GM23248 (cell line): Measurements from ENCODE around the gene TFDP3. TPM values are rescaled to one million over a fixed set of nuclear protein-coding genes. Genes with fewer than 3 reads are reported as not detected.

Source experiments
- DNase-seq: peaks from one replicate; pipeline ENCODE4 v3.0.0-alpha.2; 2015
- H2AFZ ChIP-seq: fragments of 200-600 bp; sonication (generic); 2 replicates; pipeline ENCODE4 v1.6.1; 2016; ENCODE audit warnings: antibody characterized with exemption
- H3F3A ChIP-seq: fragments of 200-600 bp; sonication (generic); 2 replicates; pipeline ENCODE4 v1.6.1; 2016; ENCODE audit warnings: mild to moderate bottlenecking, antibody characterized with exemption, mixed run types; ENCODE audit not compliant: insufficient read depth
- H3K27ac ChIP-seq: fragments of 200-600 bp; sonication (generic); 2 replicates; pipeline ENCODE4 v1.5.1; 2016; ENCODE audit warnings: mild to moderate bottlenecking
- H3K27me3 ChIP-seq: fragments of 200-600 bp; sonication (generic); replicated peaks from 2 replicates; pipeline ENCODE4 v1.6.1; 2016; ENCODE audit warnings: mild to moderate bottlenecking; ENCODE audit not compliant: insufficient read depth
- H3K36me3 ChIP-seq: fragments of 200-600 bp; sonication (generic); 2 replicates; pipeline ENCODE4 v1.6.1; 2016; ENCODE audit warnings: low read depth, mild to moderate bottlenecking
- H3K4me1 ChIP-seq: fragments of 200-600 bp; sonication (generic); 2 replicates; pipeline ENCODE4 v1.6.1; 2016; ENCODE audit warnings: mild to moderate bottlenecking; ENCODE audit not compliant: insufficient read depth
- H3K4me2 ChIP-seq: fragments of 200-600 bp; sonication (generic); one replicate; pipeline ENCODE4 v1.6.1; 2016; ENCODE audit warnings: mild to moderate bottlenecking; ENCODE audit not compliant: unreplicated experiment
- H3K4me3 ChIP-seq: fragments of 200-600 bp; sonication (generic); 2 replicates; pipeline ENCODE4 v1.5.1; 2016; ENCODE audit warnings: mild to moderate bottlenecking
- H3K79me2 ChIP-seq: fragments of 200-600 bp; sonication (generic); 2 replicates; pipeline ENCODE4 v1.6.1; 2016; ENCODE audit warnings: mild to moderate bottlenecking; ENCODE audit not compliant: insufficient read depth
- H3K9ac ChIP-seq: fragments of 200-600 bp; sonication (generic); 2 replicates; pipeline ENCODE4 v1.6.1; 2016; ENCODE audit warnings: mild to moderate bottlenecking
- H3K9me2 ChIP-seq: fragments of 200-600 bp; sonication (generic); 2 replicates; pipeline ENCODE4 v1.6.1; 2016; ENCODE audit warnings: mixed run types, mild to moderate bottlenecking, moderate library complexity; ENCODE audit not compliant: insufficient read depth
- H3K9me3 ChIP-seq: fragments of 200-600 bp; sonication (generic); one replicate; pipeline ENCODE4 v1.6.1; 2017; ENCODE audit warnings: low read depth
- H4K20me1 ChIP-seq: fragments of 200-600 bp; sonication (generic); 2 replicates; pipeline ENCODE4 v1.6.0; 2016; ENCODE audit not compliant: insufficient read depth
- EZH2 ChIP-seq: fragments of 200-600 bp; sonication (generic); IDR thresholded peaks from 2 replicates; pipeline ENCODE4 v1.6.1; 2018; ENCODE audit warnings: antibody characterized with exemption, mild to moderate bottlenecking; ENCODE audit not compliant: insufficient read depth, poor library complexity, severe bottlenecking
- EZH2phosphoT487 ChIP-seq: fragments of 200-600 bp; sonication (generic); IDR thresholded peaks from 2 replicates; pipeline ENCODE4 v1.6.1; 2018; ENCODE audit warnings: antibody characterized with exemption, moderate library complexity, mild to moderate bottlenecking, low read depth; ENCODE audit not compliant: insufficient read depth
- WGBS, 2 experiments: methylation state at CpG; one replicate each; pipeline ENCODE4 v1.1.6; 2015 to 2017; ENCODE audit warnings: low lambda C conversion rate in 2 of 2, low coverage in 1 of 2; ENCODE audit errors: missing lambda C conversion rate in 2 of 2; 5-methylcytosine and 5-hydroxymethylcytosine counted together
- in situ Hi-C: fragments of 300-500 bp; cut with MboI; formaldehyde crosslinking; loops from 2 replicates; pipeline ENCODE4 v1.15.0; 2020
- polyA plus RNA-seq: library from polyadenylated mRNA; unstranded; fragments of >200 nt; fragmentation: Nextera tagmentation; extraction: Ambion mirVana; gene quantifications from 2 replicates; pipeline ENCODE4 v1.2.1, GENCODE V29; 2016
- total RNA-seq: library from RNA; depleted of rRNA; stranded (reverse); fragments of >200 nt; shearing (Covaris generic); gene quantifications from 2 replicates; pipeline ENCODE4 v1.2.3, GENCODE V29; 2014

The TFDP3 gene
- total and polyA plus RNA-seq, 2 experiments from 2014 or later: not detected

DNA sequence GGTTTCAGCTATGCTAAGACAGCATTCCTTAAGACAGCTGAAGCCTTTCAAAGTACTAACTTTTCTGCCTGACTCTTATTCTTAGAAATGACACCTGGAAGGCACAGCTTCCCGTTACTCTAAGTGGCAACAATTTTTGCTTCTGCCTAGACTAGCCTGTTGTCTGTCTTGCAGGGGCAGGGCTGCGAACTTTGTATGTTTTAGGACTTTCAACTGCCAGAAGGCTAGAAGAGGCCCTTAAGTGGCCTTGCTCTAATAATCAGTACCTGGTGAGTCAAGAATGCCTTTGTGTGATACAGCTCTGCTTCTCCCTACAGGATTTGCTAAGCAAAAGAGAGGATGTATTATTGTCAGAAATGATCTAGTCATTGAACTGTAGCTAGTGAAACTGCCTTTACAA is 30.0 kb upstream of the TFDP3 start:
- no peak overlapping the region for H3K4me3 ChIP-seq
- H3K4me1 ChIP-seq: no peaks in the 10 kb centered on the region
- no peaks in the 10 kb centered on the region for H3K9me2 ChIP-seq
- H3F3A ChIP-seq: no peaks in the 10 kb centered on the region
- no peak overlapping the region for H3K27ac ChIP-seq
- no peaks in the 10 kb centered on the region for H3K27me3 ChIP-seq
- in situ Hi-C loops: no loop called here
- no peak for DNase-seq
- no peak for TF ChIP-seq EZH2phosphoT487
- no peak for TF ChIP-seq EZH2
- H4K20me1 ChIP-seq: no peaks in the 10 kb centered on the region
- H3K79me2 ChIP-seq: no peaks in the 10 kb centered on the region
- H3K36me3 ChIP-seq: no peaks in the 10 kb centered on the region
- H3K4me2 ChIP-seq: no peak overlapping the region
- WGBS, 2 experiments: 14 to 26% methylated on average over 2 of the region's 2 CpGs
- H2AFZ ChIP-seq: no peak overlapping the region
- no peak overlapping the region for H3K9ac ChIP-seq
- H3K9me3 ChIP-seq: no peaks in the 10 kb centered on the region

DNA sequence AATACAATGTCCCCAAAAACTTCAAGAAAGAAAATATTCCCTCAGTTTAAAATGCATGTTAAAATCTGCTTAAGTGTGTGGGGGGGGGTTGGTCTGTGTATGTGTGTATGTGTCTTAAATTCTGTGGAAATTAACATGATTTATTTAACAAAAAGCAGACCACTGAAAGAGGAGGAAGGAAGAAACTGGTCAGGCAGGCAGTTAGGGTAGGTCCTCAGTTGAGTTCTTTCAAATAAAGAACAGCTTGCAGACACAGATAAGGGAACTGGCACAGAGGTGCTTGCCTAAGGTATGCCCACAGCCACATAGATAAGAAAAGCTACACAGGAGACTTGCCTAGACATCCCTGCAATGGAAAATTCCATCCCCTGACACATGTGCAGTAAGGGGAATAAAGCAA is 28.8 kb upstream of the TFDP3 start:
- TF ChIP-seq EZH2: no peak
- TF ChIP-seq EZH2phosphoT487: no peak
- no peak overlapping the region for H3K27ac ChIP-seq
- no peak overlapping the region for H3K4me2 ChIP-seq

DNA sequence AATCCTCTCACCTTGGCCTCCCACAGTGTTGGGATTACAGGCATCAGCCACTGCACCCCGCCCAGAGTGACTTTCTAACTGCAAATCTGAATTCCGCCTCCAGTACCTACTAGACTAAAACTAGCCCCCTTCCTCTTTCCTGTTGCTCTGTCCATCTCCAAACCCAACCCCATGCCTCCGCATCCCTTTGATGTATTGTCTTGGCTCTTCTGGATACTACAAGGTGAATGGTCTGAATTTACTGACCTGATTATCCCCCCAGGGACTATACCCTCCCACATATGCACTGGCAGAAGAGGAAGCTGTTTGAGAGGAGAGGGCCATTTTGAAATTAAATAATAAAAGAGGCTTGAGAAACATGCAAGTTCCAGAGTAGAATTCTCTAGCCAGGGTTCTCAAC is 17.7 kb upstream of the TFDP3 start:
- H3K27ac ChIP-seq: no peak overlapping the region
- 58 to 88% methylated on average over 1 to 3 of the region's 3 CpGs for WGBS, 2 experiments
- H3K4me1 ChIP-seq: no peaks in the 10 kb centered on the region
- no peaks in the 10 kb centered on the region for H3K9me2 ChIP-seq
- H4K20me1 ChIP-seq: no peaks in the 10 kb centered on the region
- DNase-seq: no peak
- no peak overlapping the region for H3K4me2 ChIP-seq
- H3K79me2 ChIP-seq: no peaks in the 10 kb centered on the region
- no peaks in the 10 kb centered on the region for H3F3A ChIP-seq
- no peaks in the 10 kb centered on the region for H3K36me3 ChIP-seq
- in situ Hi-C loops: no loop called here
- no peaks in the 10 kb centered on the region for H3K27me3 ChIP-seq
- H3K9ac ChIP-seq: no peak overlapping the region
- no peak overlapping the region for H2AFZ ChIP-seq
- H3K4me3 ChIP-seq: no peak overlapping the region
- H3K9me3 ChIP-seq: no peaks in the 10 kb centered on the region
- TF ChIP-seq EZH2 (no peak), EZH2phosphoT487 (no peak)

More for the DNA sequence above, 28.8 kb upstream of the TFDP3 start:
- H3K36me3 ChIP-seq: no peaks in the 10 kb centered on the region
- H3K4me3 ChIP-seq: no peak overlapping the region
- H3K9me3 ChIP-seq: no peaks in the 10 kb centered on the region
- DNase-seq: no peak
- H2AFZ ChIP-seq: no peak overlapping the region
- in situ Hi-C loops: no loop called here
- no peaks in the 10 kb centered on the region for H3K27me3 ChIP-seq
- H3K9ac ChIP-seq: no peak overlapping the region
- H3K79me2 ChIP-seq: no peaks in the 10 kb centered on the region
- H3K9me2 ChIP-seq: no peaks in the 10 kb centered on the region
- no peaks in the 10 kb centered on the region for H4K20me1 ChIP-seq
- H3K4me1 ChIP-seq: no peaks in the 10 kb centered on the region
- no peaks in the 10 kb centered on the region for H3F3A ChIP-seq

DNA sequence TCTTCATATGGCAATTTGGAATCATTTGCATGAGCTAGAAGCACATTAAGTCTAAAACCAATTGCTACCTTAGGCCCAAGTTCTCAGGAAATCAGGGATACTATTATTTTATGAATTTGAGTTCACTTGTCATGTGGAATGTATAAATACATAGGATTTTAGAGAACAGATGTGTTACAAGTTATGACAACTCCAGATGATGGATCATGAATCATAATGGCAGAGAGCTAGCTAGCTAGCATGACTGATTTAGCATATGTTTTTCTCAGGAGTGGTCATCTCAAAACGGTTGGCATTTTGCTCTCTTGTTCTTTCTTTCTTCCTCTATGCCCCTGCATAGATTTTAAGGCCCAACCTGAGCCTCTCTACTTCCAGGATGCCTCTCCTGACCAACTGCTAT is 14.2 kb upstream of the TFDP3 start:
- Histone ChIP-seq H3K9me3 (no peaks in the 10 kb centered on the region), H2AFZ (no peak overlapping the region), H3K9ac (no peak overlapping the region), H3K79me2 (no peaks in the 10 kb centered on the region), H3K4me3 (no peak overlapping the region), H3F3A (no peaks in the 10 kb centered on the region), H3K27ac (no peak overlapping the region), H3K27me3 (no peaks in the 10 kb centered on the region), H3K36me3 (no peaks in the 10 kb centered on the region), H3K4me2 (no peak overlapping the region), H3K9me2 (no peaks in the 10 kb centered on the region), H3K4me1 (no peaks in the 10 kb centered on the region), H4K20me1 (no peaks in the 10 kb centered on the region)
- no peak for DNase-seq
- in situ Hi-C loops: no loop called here
- 0% methylated on average over 1 of the region's 1 CpG; no CpG with 5 or more reads in 1 of the 2 experiments for whole genome bisulfite sequencing, 2 experiments
- no peak for TF ChIP-seq EZH2phosphoT487
- no peak for TF ChIP-seq EZH2

DNA sequence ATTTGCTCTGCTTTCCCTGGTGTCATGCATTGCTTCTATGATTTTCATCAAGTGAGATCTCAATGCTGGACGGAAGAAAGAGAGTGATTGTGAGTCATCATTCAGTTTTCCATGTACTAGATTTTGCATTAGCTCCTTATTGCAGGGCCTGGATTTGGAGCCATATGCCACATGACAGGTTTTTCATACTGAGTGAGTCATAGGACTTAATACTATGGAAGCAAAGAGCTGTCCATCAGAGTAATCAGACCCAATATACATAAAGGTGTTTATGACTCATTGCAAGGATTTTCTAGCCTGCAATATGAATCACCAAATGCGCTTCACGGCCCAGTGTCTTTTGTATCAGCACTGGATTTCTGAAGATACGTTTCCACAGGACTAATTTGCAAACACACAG is 11.2 kb upstream of the TFDP3 start:
- in situ Hi-C loops: no loop called here
- Histone ChIP-seq H3K4me3 (no peak overlapping the region), H3K79me2 (no peaks in the 10 kb centered on the region), H3K4me1 (no peaks in the 10 kb centered on the region), H2AFZ (no peak overlapping the region), H3K27ac (no peak overlapping the region), H3K9me3 (no peaks in the 10 kb centered on the region), H3K27me3 (no peaks in the 10 kb centered on the region), H4K20me1 (no peaks in the 10 kb centered on the region), H3K36me3 (no peaks in the 10 kb centered on the region), H3K9ac (no peak overlapping the region), H3K9me2 (no peaks in the 10 kb centered on the region), H3K4me2 (no peak overlapping the region), H3F3A (no peaks in the 10 kb centered on the region)
- 67 to 69% methylated on average over 4 of the region's 4 CpGs for WGBS, 2 experiments
- no peak for TF ChIP-seq EZH2phosphoT487
- TF ChIP-seq EZH2: no peak
- DNase-seq: no peak
